ENCODE data around the gene EXOC4.
"Not testable (repeated sequence)": the region's sequence is repeated elsewhere in the genome, so short reads cannot be mapped to it uniquely, and the experiment has no call there.

EXOC4 gene

GRCh38 chr7:133771788-133772419, 519.0 kb downstream of the EXOC4 start:
- peak; percentile 54 for DNase-seq

- no peak for DNase-seq
These were observed 520.7 kb downstream of the EXOC4 start for GRCh38 chr7:133773601-133774000.

DNA sequence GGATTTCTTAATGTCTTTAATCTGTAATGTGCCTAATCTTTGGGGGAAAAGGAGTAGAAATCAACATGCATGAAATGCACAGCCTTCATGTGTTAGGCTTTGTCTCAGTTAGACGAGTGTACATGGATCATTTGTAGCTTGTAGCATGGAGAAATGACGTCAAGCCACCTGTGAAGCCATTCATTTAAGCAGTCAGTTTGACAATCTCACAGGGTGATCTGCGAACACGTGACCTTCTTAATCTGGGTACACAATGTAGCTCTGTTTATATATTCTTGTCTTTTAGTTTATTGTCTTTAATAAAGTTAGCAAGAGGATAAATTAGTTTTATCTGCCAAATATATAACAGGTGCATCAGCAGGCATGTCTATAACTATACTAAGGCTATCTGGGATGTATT, 522.3 kb downstream of the EXOC4 start:
- no peak for DNase-seq

DNA sequence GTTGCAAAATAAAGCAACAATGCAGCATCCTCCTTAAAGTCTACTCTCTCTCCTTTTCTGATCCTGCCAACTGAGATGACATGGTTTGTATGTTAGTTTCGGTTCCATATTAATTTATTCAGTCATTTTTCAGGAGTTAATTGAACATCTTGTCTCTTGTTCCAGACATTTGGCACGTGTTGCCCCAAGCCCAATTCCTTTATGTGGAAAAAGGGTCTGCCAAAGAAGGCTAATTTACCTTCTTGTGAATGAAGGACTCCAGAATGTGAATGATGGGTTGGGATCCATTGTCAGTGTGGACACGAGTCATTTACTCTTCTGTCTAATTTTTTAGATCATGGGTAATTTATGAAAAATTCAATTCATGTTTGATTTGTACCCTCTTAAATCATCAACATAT, 523.4 kb downstream of the EXOC4 start:
- DNase-seq: no peak

DNA sequence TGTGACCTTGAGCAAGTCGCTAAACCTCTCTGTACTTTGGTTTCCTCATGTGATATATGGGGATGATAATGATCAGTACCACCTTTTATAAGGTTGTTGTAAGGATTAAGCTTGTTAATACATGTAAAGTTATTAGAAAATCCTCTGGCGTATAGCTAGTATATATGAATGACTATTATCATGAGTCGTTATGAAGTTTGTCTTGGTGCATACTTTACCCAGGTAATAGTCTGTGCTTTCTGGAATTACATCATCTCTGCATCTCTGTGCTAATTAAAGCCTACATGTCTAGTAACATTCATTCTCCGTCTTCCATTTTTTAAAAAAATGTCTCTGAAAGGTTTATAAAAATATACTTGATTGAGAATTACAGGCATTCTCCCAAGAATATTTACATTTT, 524.8 kb downstream of the EXOC4 start:
- DNase-seq: no peak

GRCh38 chr7:133778472-133778871, 525.6 kb downstream of the EXOC4 start:
- DNase-seq: no peak

GRCh38 chr7:133779538-133779937, 526.7 kb downstream of the EXOC4 start:
- DNase-seq: not testable (repeated sequence)

GRCh38 chr7:133780912-133781311, 528.0 kb downstream of the EXOC4 start:
- DNase-seq: no peak

DNA sequence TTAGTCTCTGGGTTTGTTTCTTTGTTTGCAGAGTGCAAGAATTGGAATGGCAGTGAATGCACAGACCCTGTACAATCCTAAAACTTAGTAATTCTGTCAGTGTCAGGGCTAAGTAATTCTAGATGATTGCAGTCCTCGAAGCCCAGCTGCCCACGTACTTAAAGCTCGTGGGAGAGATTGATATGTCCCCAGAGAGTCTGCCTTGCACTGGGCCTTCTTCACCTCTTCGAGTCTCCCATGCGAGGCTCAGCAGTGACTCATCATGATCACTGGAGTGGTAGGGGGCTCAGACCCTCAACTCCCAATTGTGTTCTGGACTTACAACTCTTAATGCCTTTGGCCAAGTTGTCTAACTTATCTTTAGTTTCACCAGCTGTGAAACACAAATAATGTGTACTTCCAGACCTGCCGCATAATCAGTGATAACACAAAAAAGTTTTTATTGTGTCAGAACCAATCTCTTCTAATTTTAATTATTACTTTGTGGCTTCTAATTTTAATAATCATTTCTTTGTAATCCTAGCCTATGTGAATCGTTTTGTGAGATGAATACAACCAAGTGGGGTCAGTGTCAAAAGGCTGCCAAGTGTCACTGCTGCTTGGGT, 528.7 kb downstream of the EXOC4 start:
- DNase-seq: no peak

GRCh38 chr7:133782470-133782869, 529.6 kb downstream of the EXOC4 start:
- no peak for DNase-seq

DNA sequence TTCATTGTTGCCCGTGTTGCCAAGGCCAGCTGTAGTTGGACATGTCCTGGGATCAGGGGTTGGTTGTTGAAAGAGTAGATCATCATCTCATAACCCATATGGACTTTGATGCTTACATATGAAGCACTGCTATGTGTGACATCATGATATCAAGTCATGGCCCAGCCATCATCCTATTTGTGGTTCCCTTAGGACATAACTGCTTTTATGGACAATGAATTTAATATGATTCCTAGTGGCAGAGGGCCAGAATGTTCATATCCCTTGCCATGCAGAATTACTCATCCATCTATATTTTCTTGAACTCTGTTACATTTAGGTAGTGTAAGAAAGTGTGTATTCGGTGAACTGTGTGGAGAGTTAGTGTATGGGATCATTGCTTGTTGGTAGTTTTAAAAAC, 530.4 kb downstream of the EXOC4 start:
- DNase-seq: no peak

- peak; percentile 25 for DNase-seq
These were observed 531.7 kb downstream of the EXOC4 start for GRCh38 chr7:133784486-133785001.

DNA sequence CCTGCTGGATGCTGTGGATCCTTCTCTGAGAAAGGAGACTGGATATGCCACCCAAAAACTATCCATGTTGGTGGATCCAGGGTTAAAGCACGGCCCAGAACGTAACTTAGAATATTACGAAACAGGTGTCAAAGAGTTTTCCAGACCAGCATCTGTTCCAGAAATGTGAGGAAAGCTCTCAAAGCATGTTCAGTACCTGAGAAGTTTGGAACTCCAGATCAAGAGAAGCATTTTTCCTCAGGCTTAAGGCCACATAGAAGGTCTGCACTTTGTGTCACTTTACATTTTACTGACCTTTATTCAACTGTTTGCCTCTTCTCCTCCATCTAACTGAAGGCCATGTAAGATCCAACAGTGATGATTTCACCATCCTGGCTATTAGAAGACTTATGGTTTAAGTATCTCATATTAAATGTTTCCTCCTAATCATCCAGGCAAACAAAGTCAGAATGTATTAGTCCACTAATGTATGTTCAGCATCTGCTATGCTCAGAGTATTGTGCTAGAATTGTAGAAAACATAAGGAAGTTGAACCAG, 533.6 kb downstream of the EXOC4 start:
- DNase-seq: no peak

DNA sequence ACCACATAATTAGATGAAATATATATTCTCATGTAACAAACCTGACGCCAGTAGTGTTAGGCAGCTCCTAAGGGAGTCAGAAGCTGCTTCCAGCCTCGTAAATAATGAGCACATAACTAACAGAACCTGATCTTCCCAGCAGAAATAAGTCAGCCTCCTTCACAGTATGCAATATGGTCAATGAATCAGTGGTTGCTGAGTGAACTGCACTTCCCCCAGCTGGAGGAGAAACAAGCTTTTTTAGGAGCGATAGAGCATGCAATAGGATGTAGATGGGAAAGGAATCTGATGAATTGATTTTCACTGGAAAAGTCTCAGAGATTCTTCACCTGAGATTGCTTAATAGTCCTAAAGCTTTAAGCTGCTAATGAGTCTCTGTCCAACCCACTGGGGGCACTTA, 537.1 kb downstream of the EXOC4 start:
- no peak for DNase-seq

DNA sequence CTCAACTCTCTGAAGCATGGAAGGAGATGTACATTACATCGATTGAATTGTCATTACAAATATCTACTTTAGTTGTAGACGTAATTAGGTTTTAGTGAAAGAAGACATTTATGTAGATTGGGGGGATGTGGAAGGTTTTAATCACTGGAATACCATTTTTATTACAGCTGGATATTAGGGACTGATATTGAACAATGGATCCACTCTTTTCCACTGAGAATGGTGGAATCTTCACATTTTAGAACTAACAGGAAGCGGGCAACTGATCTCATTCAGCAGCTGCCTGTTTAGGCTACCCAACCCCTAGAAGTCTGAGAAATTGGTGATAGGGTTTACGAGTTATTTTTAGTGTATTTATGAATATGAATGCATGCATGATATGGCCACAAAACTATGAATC, 538.0 kb downstream of the EXOC4 start:
- no peak for DNase-seq

DNA sequence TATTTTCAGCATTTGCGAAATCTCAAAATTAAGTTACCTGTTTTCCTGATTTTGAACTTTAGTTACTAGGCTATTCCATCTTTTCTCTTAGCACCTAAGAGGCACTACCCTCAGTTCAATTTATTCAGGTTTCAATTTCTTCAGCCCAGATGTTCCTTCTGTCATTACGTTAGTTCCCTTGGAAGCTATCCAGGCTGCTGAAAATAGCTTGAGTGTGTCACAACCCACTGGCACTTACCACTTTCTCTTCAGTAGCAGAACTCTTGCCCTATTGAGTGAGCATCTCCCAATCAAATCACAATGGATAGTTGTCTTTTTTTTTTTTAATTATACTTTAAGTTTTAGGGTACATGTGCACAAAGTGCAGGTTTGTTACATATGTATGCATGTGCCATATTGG, 541.6 kb downstream of the EXOC4 start:
- no peak for DNase-seq

DNA sequence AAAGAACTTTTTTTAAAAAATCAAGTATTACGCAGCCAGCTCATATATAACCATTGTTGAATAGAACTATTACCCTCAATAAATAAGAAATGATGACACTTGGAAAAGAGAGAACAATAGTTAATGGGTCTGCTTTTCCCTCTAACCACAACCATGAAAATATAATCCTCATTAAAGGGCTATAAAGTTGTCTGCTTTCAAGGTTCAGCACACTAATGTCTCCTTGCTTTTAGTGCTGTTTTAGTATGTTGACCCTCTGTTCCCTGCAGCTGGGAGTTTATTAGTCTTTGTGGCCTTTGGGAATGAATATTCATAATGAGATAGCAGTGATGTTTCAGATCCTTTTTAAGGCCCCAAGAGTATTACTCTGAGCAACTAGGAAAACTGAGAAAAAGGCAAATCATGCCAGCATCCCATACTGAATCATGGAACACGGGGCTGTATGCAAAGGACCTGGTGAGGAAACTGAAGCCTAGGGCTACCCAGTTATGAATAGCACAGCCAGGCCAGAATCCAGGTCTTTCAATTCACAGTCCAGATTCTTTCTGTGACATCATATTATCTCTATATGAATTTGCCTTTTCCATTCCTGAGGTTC, 542.3 kb downstream of the EXOC4 start:
- no peak for DNase-seq

DNA sequence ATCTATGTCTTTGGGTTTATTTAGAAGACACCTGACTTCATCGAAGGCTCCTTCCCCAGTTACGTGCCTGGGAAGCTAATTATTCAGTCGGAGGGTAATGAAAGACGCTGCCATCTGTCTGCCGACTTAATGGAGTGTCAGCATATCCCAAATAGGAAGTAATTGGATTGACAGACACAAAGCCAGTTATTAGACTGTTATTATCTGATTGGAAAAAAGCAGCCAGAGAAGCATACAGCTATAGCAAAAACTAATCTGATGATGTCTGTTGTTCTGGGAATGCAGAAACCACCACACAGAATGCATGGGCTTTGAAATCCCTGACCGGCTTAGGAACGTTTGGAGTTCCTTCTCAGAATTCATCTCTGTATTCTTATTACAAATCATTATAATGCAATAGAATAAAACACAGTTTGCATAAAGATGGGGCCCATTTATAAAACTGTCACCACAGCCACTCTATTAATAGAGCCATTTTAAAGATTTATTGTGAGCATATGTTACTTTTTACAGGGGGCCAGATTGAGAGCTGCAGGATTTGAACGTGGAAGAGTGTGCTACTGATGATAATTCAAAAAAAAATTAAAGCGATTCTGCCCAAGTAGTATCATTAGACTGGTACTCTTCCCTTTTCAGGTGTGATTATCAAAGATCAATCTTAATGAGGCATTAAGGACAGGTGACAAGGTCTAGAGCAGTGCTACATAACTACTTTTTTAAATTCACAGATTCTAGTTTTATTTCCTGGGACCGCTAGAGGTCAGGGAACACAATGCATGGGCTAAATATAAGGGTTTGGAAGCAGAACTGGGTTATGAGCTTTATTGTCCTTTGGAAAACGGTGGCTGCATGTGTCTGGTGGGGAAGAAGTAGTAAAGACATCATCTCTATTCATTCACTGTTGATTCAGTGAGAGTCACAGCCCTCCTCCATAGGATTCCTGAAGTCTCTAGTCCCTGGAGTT, 544.2 kb downstream of the EXOC4 start:
- DNase-seq: no peak

DNA sequence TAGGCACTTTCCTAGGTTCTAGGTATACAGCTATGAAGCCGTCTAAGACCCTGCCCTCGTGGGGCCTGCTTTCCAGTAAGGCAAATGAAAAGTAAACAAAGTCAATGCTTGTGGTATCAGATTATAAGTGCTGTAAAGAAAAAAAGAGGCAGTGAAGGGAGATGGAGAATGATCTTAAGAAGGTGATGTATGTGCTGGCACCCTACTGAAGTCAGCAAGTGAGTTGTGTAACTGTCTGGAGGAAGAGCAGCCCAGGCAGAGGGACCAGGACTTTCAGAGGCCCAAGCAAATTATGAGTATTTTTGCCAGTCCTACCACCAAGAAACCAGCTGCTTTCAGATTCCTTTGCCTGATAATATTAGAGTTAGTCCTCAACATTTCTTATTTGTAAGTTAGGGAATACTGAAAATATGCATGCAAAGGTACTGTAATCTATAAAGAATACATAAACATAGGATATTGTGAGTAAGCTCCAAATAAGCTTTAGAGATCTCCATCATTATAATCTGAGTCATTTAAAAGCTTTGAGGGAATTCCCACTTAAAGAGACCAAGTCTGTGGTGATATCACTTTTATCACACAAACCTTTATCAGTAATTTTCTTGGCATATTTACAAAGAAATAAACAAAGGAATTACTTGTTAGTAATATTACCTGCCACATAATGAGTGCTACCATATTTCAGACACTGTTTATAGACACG, 545.1 kb downstream of the EXOC4 start:
- no peak for DNase-seq

- DNase-seq: no peak
These were observed 548.5 kb downstream of the EXOC4 start for GRCh38 chr7:133801341-133801740.

DNA sequence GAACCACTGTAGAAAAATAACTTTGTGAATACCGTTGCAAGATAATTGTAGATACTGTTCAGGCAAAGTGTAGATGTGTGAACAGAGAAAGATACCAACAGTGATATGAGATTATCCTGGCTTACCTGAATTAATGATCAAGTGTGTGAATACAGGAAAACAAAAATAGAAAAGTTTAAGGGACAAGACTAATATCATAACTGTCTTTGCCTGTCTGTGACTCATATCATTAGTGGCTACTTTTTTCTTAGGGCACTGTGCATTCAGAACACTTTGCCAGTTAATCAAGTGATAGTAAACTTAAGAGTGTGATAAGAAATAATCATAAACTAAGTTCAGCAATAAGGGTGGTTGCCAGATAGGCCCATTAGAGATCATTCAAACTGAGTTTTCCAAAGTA, 551.2 kb downstream of the EXOC4 start:
- DNase-seq: no peak

GRCh38 chr7:133805426-133805825, 552.5 kb downstream of the EXOC4 start:
- DNase-seq: no peak
